Measurements from ENCODE around the gene FBXL14.

FBXL14 gene

GRCh38 chr12:1533602-1534304, 60.6 kb downstream of the FBXL14 start:
- CTCF ChIA-PET: interaction anchor here (0.6 to 0.8 kb wide), 2 partner anchors 10 to 307 kb away, joined by 3 read pairs; no protein-coding TSS in a partner anchor
- POLR2A ChIA-PET (ENCODE audit: low non-redundant PET): interaction anchor here (0.6 kb wide), 1 partner anchor 259 kb away, joined by 3 read pairs; no protein-coding TSS in a partner anchor

GRCh38 chr12:1533205-1533601, 61.2 kb downstream of the FBXL14 start:
- no peak for DNase-seq (ENCODE audit: low spot score)
- ChIA-PET CTCF (interaction anchor here (0.6 to 0.8 kb wide), 2 partner anchors 10 to 307 kb away, joined by 3 read pairs; no protein-coding TSS in a partner anchor), POLR2A (ENCODE audit: low non-redundant PET) (no interaction called here)
- no peak for TF ChIP-seq CTCF (conservative IDR thresholded peaks at IDR 0.05; ENCODE audit: low read depth)
- no peak overlapping the region for H3K27ac ChIP-seq

More at GRCh38 chr12:1533602-1534304, 60.6 kb downstream of the FBXL14 start:
- TF ChIP-seq CTCF (conservative IDR thresholded peaks at IDR 0.05; ENCODE audit: low read depth): no peak
- no peak overlapping the region for H3K27ac ChIP-seq
- no peak for DNase-seq (ENCODE audit: low spot score)

- CTCF ChIA-PET: interaction anchor here (0.6 to 0.8 kb wide), 2 partner anchors 9 to 306 kb away, joined by 3 read pairs; no protein-coding TSS in a partner anchor
- no peak overlapping the region for H3K27ac ChIP-seq
Observed at GRCh38 chr12:1532375-1533165, 61.8 kb downstream of the FBXL14 start.

GRCh38 chr12:1531654-1532374, 62.6 kb downstream of the FBXL14 start:
- ChIA-PET CTCF (interaction anchor here (0.6 to 1.0 kb wide), 2 partner anchors 29 to 51 kb away, joined by 3 read pairs; no protein-coding TSS in a partner anchor), POLR2A (ENCODE audit: low non-redundant PET) (no interaction called here)
- DNase-seq (ENCODE audit: low spot score): no peak

More at GRCh38 chr12:1532375-1533165, 61.8 kb downstream of the FBXL14 start:
- TF ChIP-seq CTCF (conservative IDR thresholded peaks at IDR 0.05; ENCODE audit: low read depth): no peak
- POLR2A ChIA-PET (ENCODE audit: low non-redundant PET): no interaction called here
- DNase-seq (ENCODE audit: low spot score): no peak

GRCh38 chr12:1531153-1531653, 63.2 kb downstream of the FBXL14 start:
- ChIA-PET POLR2A (ENCODE audit: low non-redundant PET) (no interaction called here), CTCF (interaction anchor here (0.5 to 1.0 kb wide), 4 partner anchors 10 to 446 kb away, joined by 3 to 4 read pairs (median 3); no protein-coding TSS in a partner anchor)
- no peak for TF ChIP-seq CTCF (conservative IDR thresholded peaks at IDR 0.05; ENCODE audit: low read depth)
- H3K27ac ChIP-seq: no peak overlapping the region
- no peak for DNase-seq (ENCODE audit: low spot score)

More at GRCh38 chr12:1531654-1532374, 62.6 kb downstream of the FBXL14 start:
- no peak overlapping the region for H3K27ac ChIP-seq
- TF ChIP-seq CTCF (conservative IDR thresholded peaks at IDR 0.05; ENCODE audit: low read depth): no peak
